AG09309 (cell line): ENCODE measurements around the gene VPS13D.

Experiments used
- DNase-seq: peaks from one replicate; pipeline ENCODE4 v3.0.0-alpha.2; 2010; ENCODE audit warnings: low read depth
- H3K4me3 ChIP-seq: 2 replicates; pipeline ENCODE4 v1.5.1; 2011; ENCODE audit warnings: mild to moderate bottlenecking, low read depth, low read length, moderate library complexity; ENCODE audit not compliant: control insufficient read depth
- TF ChIP-seq, protein P1 (sequence below): IDR thresholded peaks from 2 replicates; pipeline ENCODE4 v1.5.1; 2011; ENCODE audit warnings: mild to moderate bottlenecking, low read depth, low read length, inconsistent platforms; ENCODE audit not compliant: insufficient read depth, control insufficient read depth; ENCODE audit errors: missing control alignments

The VPS13D gene, protein sequence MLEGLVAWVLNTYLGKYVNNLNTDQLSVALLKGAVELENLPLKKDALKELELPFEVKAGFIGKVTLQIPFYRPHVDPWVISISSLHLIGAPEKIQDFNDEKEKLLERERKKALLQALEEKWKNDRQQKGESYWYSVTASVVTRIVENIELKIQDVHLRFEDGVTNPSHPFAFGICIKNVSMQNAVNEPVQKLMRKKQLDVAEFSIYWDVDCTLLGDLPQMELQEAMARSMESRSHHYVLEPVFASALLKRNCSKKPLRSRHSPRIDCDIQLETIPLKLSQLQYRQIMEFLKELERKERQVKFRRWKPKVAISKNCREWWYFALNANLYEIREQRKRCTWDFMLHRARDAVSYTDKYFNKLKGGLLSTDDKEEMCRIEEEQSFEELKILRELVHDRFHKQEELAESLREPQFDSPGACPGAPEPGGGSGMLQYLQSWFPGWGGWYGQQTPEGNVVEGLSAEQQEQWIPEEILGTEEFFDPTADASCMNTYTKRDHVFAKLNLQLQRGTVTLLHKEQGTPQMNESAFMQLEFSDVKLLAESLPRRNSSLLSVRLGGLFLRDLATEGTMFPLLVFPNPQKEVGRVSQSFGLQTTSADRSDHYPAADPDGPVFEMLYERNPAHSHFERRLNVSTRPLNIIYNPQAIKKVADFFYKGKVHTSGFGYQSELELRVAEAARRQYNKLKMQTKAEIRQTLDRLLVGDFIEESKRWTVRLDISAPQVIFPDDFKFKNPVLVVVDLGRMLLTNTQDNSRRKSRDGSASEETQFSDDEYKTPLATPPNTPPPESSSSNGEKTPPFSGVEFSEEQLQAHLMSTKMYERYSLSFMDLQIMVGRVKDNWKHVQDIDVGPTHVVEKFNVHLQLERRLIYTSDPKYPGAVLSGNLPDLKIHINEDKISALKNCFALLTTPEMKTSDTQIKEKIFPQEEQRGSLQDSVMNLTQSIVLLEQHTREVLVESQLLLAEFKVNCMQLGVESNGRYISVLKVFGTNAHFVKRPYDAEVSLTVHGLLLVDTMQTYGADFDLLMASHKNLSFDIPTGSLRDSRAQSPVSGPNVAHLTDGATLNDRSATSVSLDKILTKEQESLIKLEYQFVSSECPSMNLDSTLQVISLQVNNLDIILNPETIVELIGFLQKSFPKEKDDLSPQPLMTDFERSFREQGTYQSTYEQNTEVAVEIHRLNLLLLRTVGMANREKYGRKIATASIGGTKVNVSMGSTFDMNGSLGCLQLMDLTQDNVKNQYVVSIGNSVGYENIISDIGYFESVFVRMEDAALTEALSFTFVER (N-terminal part only)

DNA sequence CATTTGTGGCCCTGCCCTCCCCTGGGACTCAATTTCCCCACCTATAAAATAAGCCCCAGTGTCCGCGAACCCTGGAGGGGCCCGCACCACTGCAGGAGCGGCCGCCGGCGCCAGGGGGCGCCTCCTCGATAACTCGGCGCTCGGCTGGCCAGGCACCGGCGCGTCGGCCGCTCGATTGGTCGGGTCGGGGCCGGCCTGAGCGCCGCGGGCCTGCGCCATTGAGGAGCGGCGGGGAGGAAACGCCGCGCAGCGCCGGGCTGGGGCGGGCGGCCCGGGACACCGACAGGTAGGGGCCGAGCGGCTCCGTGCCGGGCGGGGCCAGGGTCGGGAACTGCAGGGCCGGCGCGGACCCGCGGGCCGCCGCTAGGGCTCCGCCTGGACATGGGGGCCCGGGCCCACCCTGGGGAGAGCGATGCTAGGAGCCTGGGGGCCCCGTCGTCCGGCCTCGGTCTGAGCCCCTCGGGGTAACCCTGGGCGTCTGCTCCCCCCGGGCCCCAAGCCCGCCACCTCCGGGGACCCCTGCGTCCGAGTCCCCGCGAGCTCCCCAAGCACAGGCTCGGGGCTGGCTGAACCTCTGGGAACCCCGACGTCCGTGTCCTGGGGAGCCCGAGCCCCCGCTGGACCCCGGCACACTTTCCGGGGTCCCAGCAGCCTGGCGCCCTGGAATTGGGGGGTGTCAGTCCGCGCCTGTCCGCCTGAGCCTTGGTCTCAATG is at the start of gene VPS13D:
Gene VPS13D (plus strand): TSS at position 196 of the 714 bp plus-strand sequence. CDS start 4,237 bp downstream, outside the sequence.
- H3K4me3 ChIP-seq = peak within 1 kb of the TSS; percentile 88
- no peak for DNase-seq
- TF ChIP-seq, protein P1, sequence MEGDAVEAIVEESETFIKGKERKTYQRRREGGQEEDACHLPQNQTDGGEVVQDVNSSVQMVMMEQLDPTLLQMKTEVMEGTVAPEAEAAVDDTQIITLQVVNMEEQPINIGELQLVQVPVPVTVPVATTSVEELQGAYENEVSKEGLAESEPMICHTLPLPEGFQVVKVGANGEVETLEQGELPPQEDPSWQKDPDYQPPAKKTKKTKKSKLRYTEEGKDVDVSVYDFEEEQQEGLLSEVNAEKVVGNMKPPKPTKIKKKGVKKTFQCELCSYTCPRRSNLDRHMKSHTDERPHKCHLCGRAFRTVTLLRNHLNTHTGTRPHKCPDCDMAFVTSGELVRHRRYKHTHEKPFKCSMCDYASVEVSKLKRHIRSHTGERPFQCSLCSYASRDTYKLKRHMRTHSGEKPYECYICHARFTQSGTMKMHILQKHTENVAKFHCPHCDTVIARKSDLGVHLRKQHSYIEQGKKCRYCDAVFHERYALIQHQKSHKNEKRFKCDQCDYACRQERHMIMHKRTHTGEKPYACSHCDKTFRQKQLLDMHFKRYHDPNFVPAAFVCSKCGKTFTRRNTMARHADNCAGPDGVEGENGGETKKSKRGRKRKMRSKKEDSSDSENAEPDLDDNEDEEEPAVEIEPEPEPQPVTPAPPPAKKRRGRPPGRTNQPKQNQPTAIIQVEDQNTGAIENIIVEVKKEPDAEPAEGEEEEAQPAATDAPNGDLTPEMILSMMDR = peak; percentile 78

DNA sequence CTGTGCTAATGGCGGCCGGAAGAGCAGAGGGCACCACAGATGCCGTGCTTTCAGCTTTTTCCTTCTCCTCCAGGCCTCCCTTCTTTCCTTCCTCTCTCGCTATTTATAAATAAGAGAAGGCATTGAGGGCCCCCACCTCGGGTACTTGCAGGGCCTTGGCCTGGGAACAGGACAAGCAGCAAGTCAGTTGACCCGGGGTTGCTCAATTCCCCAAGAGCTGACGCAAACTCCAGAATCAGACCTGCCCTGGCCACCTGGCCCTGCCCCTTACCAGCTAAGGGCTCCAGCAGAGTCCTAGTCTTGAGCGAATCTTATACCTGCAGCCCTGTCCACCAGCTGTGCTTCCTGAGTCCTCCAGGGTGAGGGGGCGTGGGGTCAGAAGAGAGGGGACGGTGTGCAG is 49.5 kb upstream of the VPS13D start:
- no peak for DNase-seq

DNA sequence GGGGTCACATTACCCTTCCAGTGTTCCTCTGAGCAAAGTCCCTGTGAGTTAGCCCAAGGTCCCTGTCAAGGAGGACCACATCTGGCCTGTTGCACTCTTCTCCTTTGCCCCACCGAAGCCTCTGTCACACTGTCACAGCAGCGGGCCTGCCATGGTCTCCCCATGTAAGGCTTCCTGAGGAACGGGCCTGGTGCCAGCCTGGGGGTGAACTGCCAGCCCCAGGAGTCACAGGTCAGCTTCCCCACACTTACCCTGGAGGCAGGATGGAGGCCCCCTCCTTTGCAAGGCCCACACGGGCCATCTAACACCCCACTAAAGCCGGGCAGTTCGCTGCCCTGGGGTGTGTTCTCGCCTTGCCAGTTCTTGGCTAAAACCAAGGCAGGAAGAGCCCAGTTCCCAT is 48.9 kb upstream of the VPS13D start:
- TF ChIP-seq, protein P1 = no peak

More for the DNA sequence above, 49.5 kb upstream of the VPS13D start:
- TF ChIP-seq, protein P1 = no peak
- H3K4me3 ChIP-seq = no peak overlapping the region

DNA sequence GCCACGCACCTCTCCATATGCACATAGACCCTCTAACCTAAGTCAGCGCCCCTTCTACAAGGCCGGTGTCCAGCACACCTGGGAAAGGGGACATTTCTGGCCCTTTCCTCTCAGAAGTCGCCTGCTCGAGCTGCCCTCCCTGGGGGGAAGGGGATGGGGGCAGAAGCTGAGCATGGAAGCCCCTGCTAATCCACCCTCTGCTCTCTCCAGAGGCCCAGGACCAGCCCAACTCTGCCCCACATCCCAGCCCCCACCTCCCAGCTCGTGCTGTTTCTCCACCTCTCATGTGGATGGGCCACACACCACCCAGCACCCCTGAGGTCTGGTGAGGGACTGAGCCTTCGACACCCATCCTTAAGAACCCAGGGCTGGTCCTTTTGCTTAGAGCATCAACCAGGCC is 48.3 kb upstream of the VPS13D start:
- H3K4me3 ChIP-seq = no peak overlapping the region
- DNase-seq = no peak
- TF ChIP-seq, protein P1 = no peak

More for the DNA sequence above, 48.9 kb upstream of the VPS13D start:
- no peak overlapping the region for H3K4me3 ChIP-seq
- DNase-seq = no peak

DNA sequence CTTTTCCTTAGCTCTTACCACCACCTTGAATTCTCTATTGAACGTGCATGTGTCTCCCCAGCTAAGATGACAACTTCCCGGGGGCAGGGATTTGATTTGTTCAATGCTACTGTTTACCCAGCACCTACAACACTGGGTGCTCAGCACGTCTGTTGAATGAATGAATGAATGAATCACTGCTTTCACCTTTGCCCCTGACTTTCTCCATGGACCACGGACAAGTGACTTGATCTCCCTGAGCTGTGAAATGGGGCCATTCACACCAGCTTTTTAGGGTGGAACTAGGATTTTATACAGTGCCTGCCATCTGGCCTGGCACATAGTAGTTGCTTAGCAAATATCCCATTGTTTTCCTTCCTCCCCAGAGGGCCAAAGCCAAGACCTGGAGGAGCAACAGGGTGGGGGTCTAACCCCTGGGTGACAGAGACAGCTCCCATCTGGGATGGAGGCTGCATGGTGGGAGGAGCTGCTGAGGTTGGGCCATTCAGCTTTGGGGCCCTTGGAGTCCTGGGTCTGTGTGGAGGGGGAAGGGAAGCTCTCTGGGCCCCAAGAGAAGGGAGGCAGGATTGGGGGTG is 47.3 kb upstream of the VPS13D start:
- no peak for DNase-seq
- no peak overlapping the region for H3K4me3 ChIP-seq
- TF ChIP-seq, protein P1 = no peak
